H1 (cell line): ENCODE measurements around the gene GTF3C5. TPM values are rescaled to one million over a fixed set of nuclear protein-coding genes. Genes with fewer than 3 reads are reported as not detected.

Experiments
- CTCF ChIA-PET: fragments of 300-600 bp; sonication (Branson Sonifier 250); formaldehyde crosslinking; loops from one replicate; lab custom pipeline; 2021; ENCODE audit not compliant: partially characterized antibody; lab: Charles Lee
- POLR2A ChIA-PET: fragments of 300-600 bp; sonication (Branson Sonifier 250); formaldehyde crosslinking; loops from one replicate; lab custom pipeline; 2021; ENCODE audit warnings: inconsistent platforms; ENCODE audit not compliant: partially characterized antibody; lab: Charles Lee
- DNase-seq, 2 experiments: peaks; one replicate each; pipeline versions ENCODE4 v3.0.0 to v3.0.0-alpha.2; 2010 to 2022; ENCODE audit warnings: low spot score in 2 of 2, low read depth in 1 of 2, mixed read lengths in 1 of 2
- FAIRE-seq: peaks from 2 replicates; lab custom pipeline; 2011; peaks lifted over from hg19 to GRCh38; lab: Jason Lieb, UNC
- H2AFZ ChIP-seq: 2 replicates; pipeline ENCODE4 v1.8.1; 2012; ENCODE audit warnings: low read length, inconsistent platforms
- H2AK5ac ChIP-seq: 2 replicates; pipeline ENCODE4 v1.6.1; 2013; ENCODE audit warnings: low read depth, low read length
- H2BK120ac ChIP-seq: replicated peaks from 2 replicates; pipeline ENCODE3; 2013; ENCODE audit warnings: low read depth, low read length, inconsistent platforms
- H2BK12ac ChIP-seq: 2 replicates; pipeline ENCODE4 v1.6.1; 2013; ENCODE audit warnings: low read depth, low read length
- H2BK15ac ChIP-seq: 2 replicates; pipeline ENCODE4 v1.6.1; 2013; ENCODE audit warnings: low read length
- H2BK20ac ChIP-seq: 2 replicates; pipeline ENCODE4 v1.6.1; 2013; ENCODE audit warnings: low read length
- H2BK5ac ChIP-seq: 2 replicates; pipeline ENCODE4 v1.6.1; 2013; ENCODE audit warnings: low read depth, low read length
- H3K14ac ChIP-seq: 2 replicates; pipeline ENCODE4 v1.6.1; 2013; ENCODE audit warnings: inconsistent platforms; ENCODE audit not compliant: insufficient read length
- H3K18ac ChIP-seq: 2 replicates; pipeline ENCODE4 v1.6.1; 2013; ENCODE audit warnings: low read length; ENCODE audit errors: extremely low read depth
- H3K23ac ChIP-seq: 2 replicates; pipeline ENCODE4 v1.6.1; 2013; ENCODE audit warnings: inconsistent platforms; ENCODE audit not compliant: insufficient read length
- H3K23me2 ChIP-seq: 2 replicates; pipeline ENCODE4 v1.6.1; 2013; ENCODE audit warnings: low read depth, low read length
- H3K27ac ChIP-seq: 2 replicates; pipeline ENCODE4 v1.6.1; 2011; ENCODE audit warnings: low read depth, low read length, inconsistent platforms
- H3K27me3 ChIP-seq, 4 experiments: replicated peaks in 1 of 4; 1 replicate in 1 of 4; 2 replicates in 3 of 4; pipeline versions ENCODE4 v1.6.1 to v1.8.1; 2011 to 2013; ENCODE audit warnings: low read length in 3 of 4, mild to moderate bottlenecking in 3 of 4, inconsistent platforms in 2 of 4, mixed read lengths in 2 of 4, moderate library complexity in 1 of 4; ENCODE audit not compliant: control insufficient read depth in 3 of 4, insufficient read depth in 3 of 4; ENCODE audit errors: extremely low read depth in 1 of 4
- H3K36me3 ChIP-seq, 4 experiments: 2 replicates each; pipeline versions ENCODE4 v1.6.1 to v1.8.1; 2011 to 2013; ENCODE audit warnings: mild to moderate bottlenecking in 4 of 4, low read length in 3 of 4, moderate library complexity in 2 of 4, control low read depth in 1 of 4, inconsistent platforms in 1 of 4; ENCODE audit not compliant: insufficient read depth in 4 of 4, control insufficient read depth in 2 of 4
- H3K4ac ChIP-seq: replicated peaks from 2 replicates; pipeline ENCODE3; 2013; ENCODE audit warnings: low read length, low read depth, mixed read lengths, inconsistent platforms; ENCODE audit not compliant: insufficient read length
- H3K4me1 ChIP-seq, 4 experiments: replicated peaks in 1 of 4; 1 replicate in 1 of 4; 2 replicates in 3 of 4; pipeline versions ENCODE4 v1.6.1 to v1.8.1; 2011 to 2013; ENCODE audit warnings: low read length in 3 of 4, inconsistent platforms in 2 of 4, mixed read lengths in 1 of 4; ENCODE audit not compliant: insufficient read depth in 4 of 4, control insufficient read depth in 3 of 4
- H3K4me2 ChIP-seq, 2 experiments: 2 replicates each; pipeline versions ENCODE4 v1.6.1 to v1.8.1; 2011 to 2013; ENCODE audit warnings: low read depth in 2 of 2, low read length in 2 of 2, control low read depth in 1 of 2, inconsistent platforms in 1 of 2, mild to moderate bottlenecking in 1 of 2; ENCODE audit not compliant: insufficient read depth in 1 of 2
- H3K4me3 ChIP-seq, 4 experiments: fragments of 200-600, 300-600 bp in 1 of 4; sonication (generic), shearing (Covaris generic), sonication (Bioruptor Twin) in 1 of 4; 2 replicates each; pipeline versions ENCODE4 v1.5.1 to v1.8.1; 2011 to 2016; ENCODE audit warnings: low read length in 4 of 4, low read depth in 3 of 4, control low read depth in 2 of 4, inconsistent platforms in 2 of 4, mild to moderate bottlenecking in 2 of 4, mixed read lengths in 1 of 4, moderate library complexity in 1 of 4; ENCODE audit not compliant: insufficient read depth in 2 of 4; ENCODE audit errors: extremely low read depth in 1 of 4
- H3K56ac ChIP-seq: replicated peaks from 2 replicates; pipeline ENCODE3; 2013; ENCODE audit warnings: low read depth, mild to moderate bottlenecking, mixed read lengths, low read length, inconsistent platforms; ENCODE audit not compliant: insufficient read length
- H3K79me1 ChIP-seq: 2 replicates; pipeline ENCODE4 v1.6.1; 2013; ENCODE audit warnings: low read depth, low read length, control low read depth
- H3K79me2 ChIP-seq, 2 experiments: 2 replicates each; pipeline versions ENCODE4 v1.6.1 to v1.8.1; 2012 to 2013; ENCODE audit warnings: low read length in 2 of 2, mild to moderate bottlenecking in 2 of 2, inconsistent platforms in 1 of 2; ENCODE audit not compliant: insufficient read depth in 2 of 2, control insufficient read depth in 1 of 2
- H3K9ac ChIP-seq, 4 experiments: replicated peaks in 1 of 4; 1 replicate in 1 of 4; 2 replicates in 3 of 4; pipeline versions ENCODE4 v1.6.1 to v1.8.1; 2011 to 2013; ENCODE audit warnings: low read depth in 3 of 4, low read length in 3 of 4, control low read depth in 2 of 4, mild to moderate bottlenecking in 2 of 4, moderate library complexity in 2 of 4, inconsistent platforms in 1 of 4; ENCODE audit errors: extremely low read depth in 1 of 4
- H3K9me3 ChIP-seq, 2 experiments: 2 replicates each; pipeline versions ENCODE4 v1.6.1 to v1.8.1; 2012 to 2013; ENCODE audit warnings: mild to moderate bottlenecking in 2 of 2, moderate library complexity in 2 of 2, control low read depth in 1 of 2, inconsistent platforms in 1 of 2, low read depth in 1 of 2, low read length in 1 of 2, mixed read lengths in 1 of 2; ENCODE audit not compliant: insufficient read depth in 2 of 2
- H4K20me1 ChIP-seq, 2 experiments: replicated peaks in 1 of 2; 2 replicates each; pipeline versions ENCODE3 to v1.8.1; 2011 to 2013; ENCODE audit warnings: inconsistent platforms in 2 of 2, low read length in 2 of 2, mild to moderate bottlenecking in 1 of 2; ENCODE audit not compliant: insufficient read depth in 2 of 2, control insufficient read depth in 1 of 2
- H4K5ac ChIP-seq: 2 replicates; pipeline ENCODE4 v1.6.1; 2013; ENCODE audit warnings: low read length, low read depth, mixed read lengths, inconsistent platforms; ENCODE audit not compliant: insufficient read length
- H4K8ac ChIP-seq: 2 replicates; pipeline ENCODE4 v1.8.0; 2013; ENCODE audit warnings: mild to moderate bottlenecking, moderate library complexity, low read length, inconsistent platforms; ENCODE audit not compliant: insufficient read depth; ENCODE audit errors: extremely low read depth
- H4K91ac ChIP-seq: replicated peaks from 2 replicates; pipeline ENCODE3; 2013; ENCODE audit warnings: low read length, mixed read lengths, inconsistent platforms; ENCODE audit not compliant: insufficient read length
- ASH2L ChIP-seq: fragments of 200-600, 300-600 bp; sonication (generic); IDR thresholded peaks from one replicate; pipeline ENCODE4 v1.7.1; 2017; ENCODE audit warnings: low read length
- BCL11A ChIP-seq, 2 experiments: IDR thresholded peaks; one replicate each; pipeline ENCODE4 v1.6.1; 2011; ENCODE audit warnings: low read depth in 2 of 2, low read length in 2 of 2, mild to moderate bottlenecking in 2 of 2
- CHD2 ChIP-seq: IDR thresholded peaks from 2 replicates; pipeline ENCODE4 v1.6.1; 2012; ENCODE audit warnings: low read length, improper control_type of control experiment
- CREB1 ChIP-seq: IDR thresholded peaks from 2 replicates; pipeline ENCODE4 v1.6.1; 2012; ENCODE audit warnings: inconsistent platforms
- EP300 ChIP-seq, 2 experiments: IDR thresholded peaks; 1 replicate in 1 of 2; 2 replicates in 1 of 2; pipeline ENCODE4 v1.6.1; 2011 to 2012; ENCODE audit warnings: low read depth in 2 of 2, low read length in 2 of 2, mild to moderate bottlenecking in 2 of 2, borderline replicate concordance in 1 of 2, inconsistent platforms in 1 of 2, moderate library complexity in 1 of 2
- EZH2 ChIP-seq: fragments of 200-600 bp; sonication (generic); IDR thresholded peaks from 2 replicates; pipeline ENCODE4 v1.7.1; 2012; ENCODE audit warnings: low read depth, mild to moderate bottlenecking, moderate library complexity, low read length, inconsistent platforms; ENCODE audit not compliant: severe bottlenecking
- HDAC2 ChIP-seq, 2 experiments: fragments of 300-600 bp in 1 of 2; sonication (generic) in 1 of 2; IDR thresholded peaks; 2 replicates each; pipeline ENCODE4 v1.6.1; 2011 to 2012; ENCODE audit warnings: low read depth in 2 of 2, low read length in 2 of 2, mild to moderate bottlenecking in 2 of 2, moderate library complexity in 2 of 2, borderline replicate concordance in 1 of 2, inconsistent platforms in 1 of 2
- KDM4A ChIP-seq: IDR thresholded peaks from one replicate; pipeline ENCODE4 v1.7.1; 2012; ENCODE audit warnings: low read depth, mild to moderate bottlenecking, moderate library complexity, low read length, inconsistent platforms; ENCODE audit not compliant: severe bottlenecking
- NANOG ChIP-seq: IDR thresholded peaks from 2 replicates; pipeline ENCODE4 v1.6.1; 2011; ENCODE audit warnings: low read length, low read depth, mild to moderate bottlenecking, inconsistent platforms; ENCODE audit not compliant: insufficient read depth, poor library complexity, severe bottlenecking
- RFX5 ChIP-seq: IDR thresholded peaks from 2 replicates; pipeline ENCODE4 v1.6.1; 2011; ENCODE audit warnings: low read depth, low read length, improper control_type of control experiment, borderline replicate concordance
- RNF2 ChIP-seq: fragments of 200-900, 300-1000 bp; sonication (generic); IDR thresholded peaks from 2 replicates; pipeline ENCODE4 v1.7.1; 2016; ENCODE audit warnings: borderline replicate concordance, low read depth, mild to moderate bottlenecking, antibody characterized with exemption, low read length; ENCODE audit not compliant: poor library complexity, severe bottlenecking; ENCODE audit errors: missing control alignments
- SP4 ChIP-seq: IDR thresholded peaks from 2 replicates; pipeline ENCODE4 v1.6.1; 2012; ENCODE audit warnings: low read length, inconsistent platforms
- SUZ12 ChIP-seq: fragments of 200-600 bp; sonication (generic); IDR thresholded peaks from 2 replicates; pipeline ENCODE4 v1.6.1; 2012; ENCODE audit warnings: mild to moderate bottlenecking, inconsistent platforms, low read length, moderate library complexity, mixed read lengths
- TAF7 ChIP-seq: optimal IDR thresholded peaks from 2 replicates; pipeline ENCODE3; 2011; ENCODE audit warnings: low read depth, mild to moderate bottlenecking, inconsistent platforms, low read length, moderate library complexity, borderline replicate concordance
- WGBS, 2 experiments: shearing (Covaris generic) in 1 of 2; methylation state at CpG; one replicate each; pipeline versions ENCODE4 v1.1.6 to v1.1.7; 2013 to 2015; ENCODE audit warnings: low lambda C conversion rate in 2 of 2, mixed read lengths in 2 of 2, inconsistent platforms in 1 of 2, low coverage in 1 of 2, missing lambda C conversion rate in 1 of 2; ENCODE audit not compliant: insufficient replicate concordance in 2 of 2, insufficient coverage in 1 of 2, insufficient read length in 1 of 2; ENCODE audit errors: extremely low coverage in 1 of 2, missing lambda C conversion rate in 1 of 2; 5-methylcytosine and 5-hydroxymethylcytosine counted together
- polyA plus RNA-seq, 7 experiments: library from polyadenylated mRNA; depleted of rRNA in 3 of 7; stranded (reverse) in 5 of 7; unstranded in 2 of 7; fragments of >200 nt in 5 of 7; fragments of 200-250 nt in 2 of 7; gene quantifications; 1 replicate in 5 of 7; 2 replicates in 1 of 7; 4 replicates in 1 of 7; pipeline versions ENCODE4 v1.2.1 to v1.2.3, GENCODE V29; 2011 to 2013; ENCODE audit warnings: missing spikeins in 2 of 7, mixed read lengths in 2 of 7
- total RNA-seq: library from RNA; stranded (reverse); fragmentation: NEBNext Ultra II Directional; extraction: Animal tissue kit (Norgen Biotek cat#: 25700); gene quantifications from 2 replicates; pipeline ENCODE4 v1.2.1, GENCODE V29; 2021

The GTF3C5 gene
- total and polyA plus RNA-seq, 2 of the 8 experiments (the other 6 are each of a cell fraction or from before 2014, with no cell fraction given), result 78.7 to 87.1 TPM

- Histone ChIP-seq H3K4ac (no peak overlapping the region), H3K56ac (no peak overlapping the region), H3K14ac (no peak overlapping the region), H3K4me1 (no peaks in the 10 kb centered on the region), H3K27me3 (no peaks in the 10 kb centered on the region), H3K9ac (no peak overlapping the region), H3K9me3 (no peaks in the 10 kb centered on the region), H3K4me2 (no peak overlapping the region), H2BK15ac (no peak overlapping the region), H3K23me2 (no peaks in the 10 kb centered on the region), H3K36me3 (peaks cover 20 to 45% (median 39%) of the 10 kb centered on the region in 4 experiments), H2BK120ac (no peak overlapping the region), H3K27ac (no peak overlapping the region), H2AFZ (no peak overlapping the region), H3K23ac (no peak overlapping the region), H3K4me3 (no peak overlapping the region), H4K91ac (no peak overlapping the region), H3K18ac (no peak overlapping the region), H4K20me1 (peaks cover 6 to 24% of the 10 kb centered on the region in 2 experiments), H2BK12ac (no peak overlapping the region), H4K5ac (no peak overlapping the region), H2BK20ac (no peak overlapping the region), H3K79me1 (peaks cover 4% of the 10 kb centered on the region), H2BK5ac (no peak overlapping the region), H2AK5ac (no peak overlapping the region), H4K8ac (no peak overlapping the region), H3K79me2 (peaks cover 0 to 10% of the 10 kb centered on the region in 2 experiments; a peak in 1 of 4 replicates)
- CTCF ChIA-PET, result no interaction called here
- no peak for DNase-seq
- no peak for FAIRE-seq
- POLR2A ChIA-PET, result no interaction called here
- WGBS, 2 experiments, result 91% methylated on average over 15 of the region's 15 CpGs; no CpG with 5 or more reads in 1 of the 2 experiments
- TF ChIP-seq BCL11A (IDR thresholded peaks at IDR 0.05; ENCODE audit: low read depth in 2 of 2, low read length in 2 of 2), result no peak
- TF ChIP-seq KDM4A, result no peak
- no peak for TF ChIP-seq RFX5
- TF ChIP-seq CREB1, result no peak
- no peak for TF ChIP-seq RNF2
- TF ChIP-seq TAF7, result no peak
- no peak for TF ChIP-seq CHD2
- no peak for TF ChIP-seq HDAC2 (IDR thresholded peaks at IDR 0.05; ENCODE audit: borderline replicate concordance in 1 of 2, low read depth in 2 of 2, low read length in 2 of 2)
- TF ChIP-seq EP300 (IDR thresholded peaks at IDR 0.05; ENCODE audit: borderline replicate concordance in 1 of 2, low read depth in 2 of 2, low read length in 2 of 2), result no peak
- no peak for TF ChIP-seq ASH2L
- no peak for TF ChIP-seq EZH2
- no peak for TF ChIP-seq SP4
- TF ChIP-seq NANOG, result no peak
- TF ChIP-seq SUZ12, result no peak
Observed at GRCh38 chr9:133045132-133045531, 14.3 kb downstream of the GTF3C5 start.
